ENCODE data around the gene HIVEP3.

HIVEP3 gene

DNA sequence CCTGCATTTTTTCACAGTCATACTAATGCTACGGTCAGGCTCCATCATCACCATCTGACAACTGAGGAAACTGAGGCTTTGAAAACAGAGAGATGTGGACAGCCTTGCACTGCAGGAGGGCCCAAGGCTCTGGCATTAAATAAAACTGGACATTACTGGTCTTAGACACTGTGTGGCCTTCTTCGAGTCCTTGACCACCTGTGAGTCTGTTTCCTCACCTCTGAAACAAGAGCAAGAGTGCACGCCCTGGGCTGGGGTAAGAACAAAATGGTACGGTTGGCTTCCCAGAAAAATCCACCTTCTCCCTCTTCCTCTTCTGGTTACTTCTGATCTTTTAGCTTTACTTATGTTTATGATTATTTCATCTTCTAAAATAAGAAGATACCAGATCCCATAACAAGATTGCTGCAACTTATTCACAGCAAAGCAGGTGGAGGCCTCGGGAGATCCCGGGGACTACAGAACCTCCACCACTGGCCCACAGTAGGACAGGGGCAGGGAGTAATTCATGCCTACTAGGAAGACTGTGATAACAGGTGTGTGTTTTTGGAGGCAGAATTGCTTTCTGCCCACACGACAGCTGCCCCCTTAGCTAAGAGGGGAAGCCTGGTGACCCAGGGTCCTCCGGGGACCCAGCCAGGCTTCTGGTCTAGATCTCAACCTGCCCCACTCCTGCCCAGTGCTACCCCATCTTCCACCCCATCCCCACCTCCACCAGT is 277.8 kb downstream of the HIVEP3 start:
- no peak for DNase-seq

DNA sequence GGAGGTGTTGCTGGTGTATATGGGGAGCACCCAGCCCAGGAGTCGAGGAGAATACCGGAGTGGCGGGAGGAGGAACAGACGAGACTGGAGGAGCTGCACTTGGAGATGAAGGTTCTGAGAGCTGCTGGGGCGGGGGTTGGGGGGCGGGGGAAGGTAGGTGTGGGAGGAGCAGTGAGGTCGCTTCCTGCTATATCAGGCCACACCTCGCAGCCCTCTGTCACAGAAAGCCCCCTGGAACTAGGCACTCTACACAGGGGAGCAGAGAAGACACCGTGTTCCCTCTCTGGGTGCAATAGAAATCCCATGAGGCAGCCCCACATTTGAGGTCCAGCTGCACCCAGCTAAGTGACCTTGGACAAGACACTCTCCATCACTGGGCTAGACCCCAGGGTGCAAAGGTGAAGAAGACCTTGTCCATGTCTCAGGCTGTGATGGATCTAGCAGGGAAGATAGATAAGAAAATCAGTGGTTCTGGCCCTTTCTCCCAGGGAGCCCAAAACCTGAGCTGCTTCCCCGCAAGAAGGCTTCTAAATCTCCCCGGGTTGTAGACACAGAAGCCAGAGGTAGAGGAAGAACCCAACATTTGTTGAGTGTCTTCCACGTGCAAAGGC is 278.5 kb downstream of the HIVEP3 start:
- no peak for DNase-seq

DNA sequence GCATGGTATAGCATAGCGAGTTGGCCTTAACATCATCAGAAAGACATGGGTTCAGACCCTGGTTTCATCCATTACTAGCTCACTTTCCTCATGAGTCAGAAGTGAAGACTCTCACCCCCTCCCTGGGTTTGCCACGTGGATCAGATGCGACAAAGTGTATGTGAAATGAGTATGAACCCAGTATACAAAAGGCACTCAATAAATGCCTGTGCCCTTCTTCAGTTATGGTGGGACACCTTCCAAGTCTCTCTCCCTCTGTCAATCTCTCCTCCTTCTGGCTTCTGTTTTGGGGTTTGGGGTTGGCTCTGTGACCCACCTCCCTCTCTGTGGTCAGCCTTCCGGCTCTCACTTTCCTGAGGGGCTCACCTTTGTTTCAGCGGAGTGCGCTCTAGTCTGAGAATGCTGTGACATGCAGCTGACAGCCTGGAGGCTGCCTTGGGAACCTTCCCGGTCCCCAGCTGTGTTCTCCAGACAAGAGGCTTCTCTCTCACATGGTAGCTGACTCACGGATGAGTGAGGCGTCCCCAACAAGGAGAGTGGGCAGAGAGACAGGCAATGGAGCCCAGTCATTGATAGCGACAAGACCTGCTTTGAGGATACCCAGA is 279.3 kb downstream of the HIVEP3 start:
- no peak for DNase-seq

DNA sequence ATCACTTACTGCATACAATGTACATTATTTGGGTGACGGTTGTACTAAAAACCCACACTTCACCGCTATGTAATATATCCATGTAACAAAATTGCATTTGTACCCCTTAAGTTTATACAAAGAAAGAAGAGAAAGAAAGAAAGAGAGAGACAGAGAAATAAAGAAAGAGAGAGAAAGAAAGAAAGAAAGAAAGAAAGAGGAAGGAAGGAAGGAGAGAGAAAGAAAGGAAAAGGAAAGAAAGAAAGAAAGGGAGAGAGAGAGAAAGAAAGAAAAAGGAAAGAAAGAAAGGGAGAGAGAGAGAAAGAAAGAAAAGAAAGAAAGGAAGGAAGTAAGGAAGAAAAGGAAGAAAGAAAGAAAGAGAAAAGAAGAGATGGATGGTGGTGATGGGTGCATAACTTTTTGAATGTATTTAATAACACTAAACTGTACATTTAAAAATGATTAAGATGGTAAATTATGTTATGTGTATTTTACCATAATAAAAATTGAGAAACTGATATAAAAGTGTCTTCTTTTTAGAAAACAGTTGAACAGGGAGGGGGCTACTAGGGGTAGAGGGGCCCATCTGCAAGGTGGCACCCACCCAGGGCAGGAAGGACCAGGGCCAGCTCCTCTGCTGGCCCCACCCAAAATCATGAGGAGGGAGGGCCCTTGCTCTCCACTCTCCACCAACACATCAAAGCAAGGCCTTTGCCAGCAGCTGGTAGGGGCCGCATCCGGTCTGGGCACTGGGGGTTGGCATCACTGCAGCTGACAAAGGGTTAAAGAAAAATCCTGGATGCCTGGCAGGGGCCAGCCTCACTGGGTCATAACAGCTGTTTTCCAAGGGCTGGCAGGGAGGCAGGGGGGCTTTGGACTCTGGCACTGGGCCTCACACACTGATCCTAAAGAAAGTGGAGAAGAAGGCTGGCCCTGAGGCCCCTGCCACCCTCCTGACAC is 280.4 kb downstream of the HIVEP3 start:
- no peak for DNase-seq

DNA sequence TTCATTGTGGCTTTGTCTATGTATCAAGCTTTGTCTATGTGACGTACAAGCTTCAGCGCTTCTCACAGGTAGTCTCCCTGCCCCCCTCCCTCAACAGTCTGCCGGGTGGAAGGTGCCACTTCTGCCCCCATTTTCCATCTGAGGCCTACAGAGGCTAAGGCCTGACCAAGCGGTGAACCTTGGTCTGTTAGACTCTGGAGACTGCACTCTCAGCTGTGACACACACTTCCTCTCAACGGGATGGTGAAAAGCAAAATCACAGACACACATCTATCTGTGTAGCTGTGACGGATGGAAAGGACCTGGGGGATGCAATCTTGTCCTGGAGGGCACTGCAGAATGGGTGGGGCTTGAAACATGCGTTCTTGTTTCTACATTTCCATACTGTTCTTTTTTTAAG is 281.4 kb downstream of the HIVEP3 start:
- DNase-seq, result no peak

DNA sequence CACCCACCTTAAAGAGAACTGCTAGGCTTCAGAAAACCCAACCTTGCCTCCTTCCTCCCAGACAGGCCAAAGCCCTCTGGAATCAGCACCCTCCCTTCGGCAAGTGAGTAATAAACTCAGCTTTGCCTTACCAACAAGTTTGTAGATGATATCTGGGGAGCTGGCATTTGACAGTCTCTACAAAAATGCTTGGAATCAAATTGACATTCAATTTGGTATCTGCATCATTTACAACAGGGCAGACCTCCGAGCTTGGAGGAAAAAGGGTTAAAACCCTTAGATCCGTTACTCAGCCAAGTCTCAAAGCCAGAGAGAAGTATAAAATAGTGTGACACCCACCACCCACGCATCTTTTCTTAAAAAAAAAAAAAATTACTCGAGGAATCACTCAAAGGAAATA is 285.0 kb downstream of the HIVEP3 start:
- no peak for DNase-seq

DNA sequence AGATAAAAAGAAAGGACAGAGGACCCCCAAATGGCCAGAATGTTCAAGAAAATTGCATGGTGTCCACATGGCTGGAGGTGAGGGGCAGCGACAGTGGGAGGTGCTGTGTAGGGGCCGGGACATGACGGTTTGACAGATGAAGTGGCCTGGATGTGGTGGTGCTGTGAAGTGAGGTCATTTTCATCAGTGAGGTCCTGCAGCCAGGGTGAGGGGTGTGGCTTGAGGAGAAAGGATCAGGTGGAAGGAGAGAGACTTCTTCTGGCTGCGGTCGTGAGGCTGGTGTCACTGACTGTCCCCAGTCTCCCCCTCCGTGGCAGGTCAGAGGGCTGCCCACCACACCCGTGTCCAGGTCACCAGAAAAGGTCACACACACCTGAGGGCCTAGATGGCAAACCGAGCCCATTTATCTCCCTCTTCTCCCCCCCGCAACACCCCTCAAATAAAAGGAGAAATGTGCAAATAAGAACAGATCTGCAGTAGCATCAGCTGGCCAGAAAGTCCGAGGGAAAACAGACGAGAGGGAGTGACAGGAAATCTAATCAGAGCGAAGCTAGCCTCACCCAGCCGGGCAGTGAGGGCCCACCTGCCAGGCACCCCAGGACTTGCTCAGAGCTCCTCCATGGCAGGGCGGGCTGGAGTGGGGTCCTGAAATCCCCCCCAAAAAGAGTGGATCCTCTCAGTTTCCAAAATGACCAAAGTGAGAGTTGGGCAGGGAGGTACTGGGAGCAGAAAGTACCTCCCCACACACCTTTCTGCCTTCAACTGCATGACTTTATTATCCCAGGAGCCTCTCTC is 285.7 kb downstream of the HIVEP3 start:
- DNase-seq, result no peak

DNA sequence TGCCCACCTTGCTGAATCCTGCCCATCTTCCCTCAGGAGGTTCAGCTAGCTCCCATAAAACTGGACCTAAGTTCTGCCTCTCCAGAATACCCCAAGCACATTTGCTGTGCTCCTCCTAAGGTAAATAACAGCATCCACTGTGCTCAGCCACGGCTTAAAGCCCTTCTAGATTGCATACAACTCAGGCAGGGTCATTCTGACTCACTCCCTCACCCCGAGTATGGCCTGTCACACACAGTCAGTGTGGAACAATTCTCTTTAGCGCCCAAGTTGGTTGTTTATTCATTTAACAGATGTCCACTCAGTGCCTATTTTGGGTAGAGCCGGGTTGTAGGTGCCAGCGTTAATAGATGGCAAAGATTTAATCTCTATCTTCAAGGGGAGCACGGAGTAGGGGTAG is 286.8 kb downstream of the HIVEP3 start:
- no peak for DNase-seq

DNA sequence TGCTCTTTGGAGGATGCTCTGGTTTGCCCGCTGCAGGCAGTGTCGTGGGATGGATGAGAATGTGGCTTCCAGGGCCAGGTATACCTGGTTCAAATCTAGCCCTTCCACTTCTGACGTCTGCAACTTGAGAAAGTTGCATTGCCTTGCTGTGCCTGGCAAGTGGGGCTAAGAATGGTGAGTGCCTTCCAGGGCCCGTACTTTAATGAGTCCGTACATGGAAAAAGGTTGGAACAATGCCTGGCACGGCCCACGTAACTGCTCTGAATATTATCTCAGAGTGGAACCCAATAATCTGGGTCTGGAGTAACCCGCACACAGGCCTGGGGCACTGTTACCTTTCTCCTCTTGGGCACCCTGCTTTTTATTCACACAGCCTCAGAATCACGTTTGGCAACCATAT is 287.6 kb downstream of the HIVEP3 start:
- DNase-seq, result no peak

DNA sequence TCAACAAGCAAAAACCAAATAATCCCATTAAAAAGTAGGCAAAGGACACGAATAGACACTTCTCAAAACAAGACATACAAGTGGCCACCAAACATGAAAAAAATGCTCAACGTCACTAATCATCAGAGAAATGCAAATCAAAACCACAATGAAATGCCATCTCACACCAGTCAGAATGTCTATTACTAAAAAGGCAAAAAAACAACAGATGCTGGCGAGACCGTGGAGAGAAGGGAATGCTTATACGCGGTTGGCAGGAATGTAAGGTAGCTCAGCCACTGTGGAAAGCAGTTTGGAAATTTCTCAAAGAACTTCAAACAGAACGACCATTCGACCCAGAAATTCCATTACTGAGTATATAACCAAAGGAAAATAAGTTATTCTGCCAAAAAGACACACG is 289.2 kb downstream of the HIVEP3 start:
- DNase-seq, result no peak

DNA sequence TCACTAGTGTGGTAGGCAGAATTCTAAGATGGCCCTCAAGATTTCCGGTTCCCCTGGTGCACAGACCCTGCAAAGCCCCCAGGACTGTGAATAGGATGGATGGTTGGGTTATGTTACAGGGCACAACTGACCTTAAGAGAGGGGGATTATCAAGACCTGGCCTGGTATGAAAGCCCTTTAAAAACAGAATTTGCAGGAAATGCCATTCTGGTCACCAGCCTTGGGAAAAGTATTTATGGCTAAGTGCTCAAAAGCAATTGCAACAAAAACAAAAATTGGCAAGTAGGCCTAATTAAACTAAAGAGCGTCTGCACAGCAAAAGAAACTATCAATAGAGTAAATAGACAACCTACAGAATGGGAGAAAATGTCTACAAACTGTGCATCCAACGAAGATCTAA is 289.6 kb downstream of the HIVEP3 start:
- no peak for DNase-seq

DNA sequence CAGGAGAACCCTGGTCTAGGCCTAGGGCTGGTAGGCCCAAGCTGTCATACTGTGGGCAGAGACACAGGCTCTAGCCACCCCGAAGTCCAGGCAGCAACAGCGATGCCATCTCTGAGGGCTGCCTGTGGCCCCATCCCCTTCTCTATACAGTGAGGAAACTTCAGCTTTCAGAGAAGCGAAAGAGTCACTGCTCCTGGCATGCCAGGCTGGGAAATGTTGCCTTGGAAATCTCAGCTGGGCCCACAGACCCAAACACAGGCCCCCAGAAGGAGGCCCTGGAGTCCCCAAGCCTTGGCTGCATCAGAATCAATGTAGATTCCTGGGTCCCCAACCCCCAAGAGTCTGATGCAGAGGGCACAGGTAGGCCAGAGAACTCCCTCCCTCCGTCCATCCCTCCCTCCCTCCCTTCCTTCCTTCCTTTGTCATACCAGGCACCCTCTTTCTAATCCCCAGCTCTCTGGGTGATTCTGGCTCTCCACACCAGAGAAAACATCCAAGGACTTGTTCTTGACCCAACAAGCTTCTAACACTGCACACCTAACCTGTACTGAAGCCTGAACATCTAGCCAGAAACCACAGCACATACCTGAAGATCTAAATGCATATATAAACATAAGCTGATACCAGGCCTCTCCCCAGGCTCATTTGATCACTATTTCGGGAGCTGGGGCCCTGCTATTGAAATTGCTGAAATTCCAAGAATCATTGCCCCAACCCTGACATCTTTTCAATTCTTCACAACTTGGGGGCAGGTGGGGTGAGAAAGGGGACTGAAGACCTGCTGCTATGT is 291.0 kb downstream of the HIVEP3 start:
- DNase-seq, result no peak

DNA sequence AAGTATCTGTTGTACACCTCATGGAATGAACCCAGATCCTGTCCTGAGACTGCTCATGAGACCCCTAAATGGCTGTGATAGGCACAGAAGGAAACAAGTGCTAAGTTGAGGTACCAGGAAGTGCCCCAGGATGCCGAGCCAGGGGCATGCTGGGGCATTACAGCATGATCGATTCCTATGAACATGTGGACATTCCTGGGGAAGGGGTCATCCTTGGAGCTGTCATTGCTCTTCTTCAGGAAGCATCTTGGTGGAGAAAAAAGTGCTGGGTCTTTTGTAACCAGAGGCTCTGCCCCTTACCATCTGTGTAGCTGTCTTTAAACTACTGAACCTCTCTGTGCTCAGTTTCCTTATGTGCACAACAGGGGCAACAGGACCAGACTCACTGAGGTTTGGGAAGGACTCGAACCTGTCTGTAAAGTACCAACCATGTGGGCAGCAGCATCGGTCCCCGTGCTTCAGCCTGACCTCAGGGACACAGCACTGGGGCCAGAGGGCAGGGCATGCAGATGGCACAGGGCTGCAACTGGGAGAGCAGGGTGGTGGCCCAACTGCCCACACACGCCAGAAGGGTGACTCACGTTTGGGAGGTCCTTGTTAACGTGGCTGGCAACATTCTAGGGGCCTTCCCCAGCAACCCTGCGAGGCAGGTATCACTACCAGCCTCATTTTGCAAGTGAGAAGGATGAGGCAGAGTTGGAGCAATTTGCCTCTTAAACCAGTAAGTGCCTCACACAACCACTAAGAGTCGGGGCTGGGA is 291.9 kb downstream of the HIVEP3 start:
- no peak for DNase-seq

DNA sequence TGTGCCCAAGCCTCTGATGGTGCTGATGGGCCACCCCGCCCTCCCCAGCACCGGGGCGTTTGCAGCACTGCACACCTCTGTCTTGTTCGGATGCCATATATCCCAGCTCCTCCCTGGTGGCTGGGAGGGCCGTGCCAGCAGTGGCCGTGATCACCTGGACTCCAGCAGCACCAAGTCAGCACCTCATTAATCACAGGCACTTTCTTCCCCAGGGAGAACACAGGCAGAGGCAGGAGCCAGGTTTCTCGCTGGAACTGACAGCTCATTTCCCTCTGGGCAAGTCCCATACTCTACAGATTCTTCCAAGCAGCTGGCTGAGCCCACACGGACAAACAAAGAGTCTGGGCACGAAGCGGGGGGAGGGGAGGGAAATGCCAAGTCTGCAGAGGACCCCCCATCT is 292.6 kb downstream of the HIVEP3 start:
- no peak for DNase-seq

DNA sequence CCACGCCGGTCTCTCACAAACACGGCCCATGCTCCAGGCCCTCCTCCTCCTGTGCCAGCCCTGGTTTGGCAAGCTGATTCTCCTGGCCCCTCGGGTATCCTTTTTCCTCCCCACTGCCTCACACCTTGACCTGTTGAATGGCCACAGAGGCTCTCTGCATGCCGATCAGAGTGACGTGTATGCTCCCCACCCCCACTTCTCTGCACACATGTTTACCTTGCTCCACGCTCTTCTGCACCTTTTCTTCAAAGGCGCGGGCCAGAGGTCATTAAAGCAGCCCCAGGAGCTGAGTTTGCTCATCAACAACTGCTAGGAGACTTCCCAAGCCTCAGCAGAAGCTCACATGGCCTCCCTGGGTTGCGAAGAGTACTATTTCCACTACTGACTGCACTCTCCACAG is 295.0 kb downstream of the HIVEP3 start:
- DNase-seq, result no peak

DNA sequence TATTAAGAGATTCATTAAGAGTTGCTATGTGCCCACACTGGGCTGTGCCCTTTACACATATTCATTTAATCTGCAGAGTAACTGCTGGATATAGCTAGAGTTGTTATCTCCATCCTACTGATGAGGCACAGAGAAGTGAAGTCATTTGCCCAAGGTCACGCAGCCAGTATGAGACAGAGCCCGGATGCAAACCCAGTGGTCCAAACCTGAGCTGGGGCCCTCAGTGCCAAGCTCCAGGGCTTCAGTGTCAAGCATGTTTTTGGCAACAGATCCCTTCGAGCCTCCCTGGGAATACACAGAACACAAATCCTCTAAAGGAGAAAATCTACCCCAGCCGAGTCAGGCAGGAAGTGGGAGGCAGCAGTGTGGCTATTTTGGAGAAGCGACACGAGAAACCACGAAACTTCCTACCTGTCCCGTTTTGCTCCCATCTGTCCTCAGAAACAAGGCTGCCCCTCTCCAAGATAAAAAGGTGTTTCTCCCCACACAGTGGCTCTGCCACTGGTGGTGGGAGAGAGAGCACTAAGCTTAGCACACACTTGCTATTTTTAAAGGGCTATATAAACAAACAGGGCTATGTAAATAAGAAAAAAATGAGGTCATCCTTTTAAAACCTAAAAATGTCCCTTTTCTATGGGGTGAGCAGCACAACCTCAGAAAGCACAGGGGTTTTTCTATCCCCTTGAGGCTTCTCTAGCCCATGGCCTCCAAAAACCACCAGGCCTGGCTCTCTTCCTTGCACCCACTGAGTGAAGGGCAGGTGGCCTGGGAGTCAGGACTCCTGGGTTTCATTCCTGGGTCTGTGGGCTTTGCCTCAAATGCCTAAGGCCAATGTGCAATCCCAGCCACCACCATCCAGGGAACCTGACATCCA is 295.6 kb downstream of the HIVEP3 start:
- no peak for DNase-seq

DNA sequence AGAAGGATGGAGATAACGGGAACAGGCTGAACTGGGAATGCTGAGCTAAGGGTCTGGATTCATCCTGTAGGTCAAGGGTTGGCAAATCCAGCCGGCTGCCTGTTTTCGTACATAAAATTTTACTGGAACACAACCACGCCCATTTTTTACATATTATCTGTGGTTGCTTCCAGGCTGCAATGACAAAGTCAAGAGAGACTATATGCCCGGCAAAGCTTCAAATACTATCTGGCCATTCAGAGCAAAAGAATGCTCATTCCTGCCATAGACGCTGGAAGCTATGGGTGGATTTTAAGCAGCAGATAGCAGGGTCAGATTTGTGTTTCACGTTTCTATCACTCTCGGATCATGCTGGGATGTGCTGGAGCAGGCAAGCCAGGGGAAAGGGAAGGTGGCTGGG is 296.3 kb downstream of the HIVEP3 start:
- no peak for DNase-seq

DNA sequence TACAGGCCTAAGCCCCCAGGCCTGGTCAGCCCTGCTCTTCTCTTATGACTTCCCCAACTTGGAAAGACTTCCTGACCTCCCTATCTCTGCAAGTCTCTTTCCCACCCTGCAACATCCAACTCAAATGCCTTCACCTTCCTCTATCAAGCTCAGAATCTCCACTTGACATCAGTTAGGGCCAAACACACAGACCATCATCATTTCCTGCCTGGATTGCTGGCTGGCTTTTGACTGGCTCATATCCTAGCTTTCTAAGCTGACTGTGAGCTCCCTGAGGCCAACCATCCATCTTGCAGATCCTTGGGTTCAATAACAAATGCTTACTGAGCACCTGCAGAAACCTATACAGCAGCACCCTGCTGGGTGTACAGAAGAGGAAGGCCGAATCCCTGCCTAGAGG is 296.9 kb downstream of the HIVEP3 start:
- DNase-seq, result no peak

DNA sequence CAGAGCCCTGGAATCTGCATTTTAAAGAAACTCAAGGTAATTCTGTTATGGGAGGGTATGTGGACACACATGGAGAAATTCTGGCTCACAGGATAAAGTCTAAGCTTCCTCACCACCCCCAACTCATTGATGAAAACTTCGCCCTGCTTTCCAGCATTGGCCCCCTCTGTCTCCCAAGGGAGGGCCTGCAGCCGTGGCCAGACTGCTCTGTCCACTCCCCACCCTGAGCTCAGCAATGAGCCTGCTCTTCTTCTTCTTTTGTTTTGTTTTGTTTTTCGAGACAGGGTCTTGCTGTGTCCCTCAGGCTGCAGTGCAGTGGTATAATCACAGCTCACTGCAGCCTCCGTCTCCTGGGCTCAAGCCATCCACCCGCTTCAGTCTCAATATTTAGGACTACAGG is 297.5 kb downstream of the HIVEP3 start:
- no peak for DNase-seq

Data from 8988T (cell line).